ENCODE measurements around the gene PAPPA. TPM values are rescaled to one million over a fixed set of nuclear protein-coding genes. Genes with fewer than 3 reads are reported as not detected.

The PAPPA gene
- total and polyA plus RNA-seq, 2 of the 8 experiments (the other 6 are each of a cell fraction or from before 2014, with no cell fraction given) = 0.18 to 0.63 TPM

DNA sequence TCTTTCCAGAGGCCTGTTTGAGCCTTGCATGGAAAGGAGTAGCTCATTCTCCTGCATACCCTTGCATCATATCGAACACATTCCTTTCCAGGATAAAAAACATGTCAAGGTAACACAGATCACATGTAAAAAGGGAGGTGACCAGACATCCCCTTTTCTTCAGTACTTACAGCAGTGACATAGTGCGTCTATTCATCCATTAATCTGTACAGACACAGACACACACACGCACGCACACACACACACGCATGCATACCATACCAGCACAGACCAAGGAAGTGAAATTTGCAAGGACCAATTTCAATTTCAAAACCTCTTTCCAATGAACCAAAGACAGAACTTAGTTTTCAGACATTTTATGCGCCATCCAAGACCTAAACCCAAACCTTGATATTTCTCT, 256.0 kb downstream of the PAPPA start (continued):
- TF ChIP-seq, protein P1, sequence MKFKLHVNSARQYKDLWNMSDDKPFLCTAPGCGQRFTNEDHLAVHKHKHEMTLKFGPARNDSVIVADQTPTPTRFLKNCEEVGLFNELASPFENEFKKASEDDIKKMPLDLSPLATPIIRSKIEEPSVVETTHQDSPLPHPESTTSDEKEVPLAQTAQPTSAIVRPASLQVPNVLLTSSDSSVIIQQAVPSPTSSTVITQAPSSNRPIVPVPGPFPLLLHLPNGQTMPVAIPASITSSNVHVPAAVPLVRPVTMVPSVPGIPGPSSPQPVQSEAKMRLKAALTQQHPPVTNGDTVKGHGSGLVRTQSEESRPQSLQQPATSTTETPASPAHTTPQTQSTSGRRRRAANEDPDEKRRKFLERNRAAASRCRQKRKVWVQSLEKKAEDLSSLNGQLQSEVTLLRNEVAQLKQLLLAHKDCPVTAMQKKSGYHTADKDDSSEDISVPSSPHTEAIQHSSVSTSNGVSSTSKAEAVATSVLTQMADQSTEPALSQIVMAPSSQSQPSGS (IDR thresholded peaks at IDR 0.05; ENCODE audit: low read length) = no peak
- TF ChIP-seq KDM1A (IDR thresholded peaks at IDR 0.05; ENCODE audit: borderline replicate concordance, low read length) (no peak), BCL11A (IDR thresholded peaks at IDR 0.05; ENCODE audit: low read depth in 2 of 2, low read length in 2 of 2) (no peak), BRCA1 (IDR thresholded peaks at IDR 0.05; ENCODE audit: low read depth, low read length) (no peak), FOSL1 (IDR thresholded peaks at IDR 0.05; ENCODE audit: insufficient read depth, low read depth, low read length) (no peak)
- TF ChIP-seq, protein P2, sequence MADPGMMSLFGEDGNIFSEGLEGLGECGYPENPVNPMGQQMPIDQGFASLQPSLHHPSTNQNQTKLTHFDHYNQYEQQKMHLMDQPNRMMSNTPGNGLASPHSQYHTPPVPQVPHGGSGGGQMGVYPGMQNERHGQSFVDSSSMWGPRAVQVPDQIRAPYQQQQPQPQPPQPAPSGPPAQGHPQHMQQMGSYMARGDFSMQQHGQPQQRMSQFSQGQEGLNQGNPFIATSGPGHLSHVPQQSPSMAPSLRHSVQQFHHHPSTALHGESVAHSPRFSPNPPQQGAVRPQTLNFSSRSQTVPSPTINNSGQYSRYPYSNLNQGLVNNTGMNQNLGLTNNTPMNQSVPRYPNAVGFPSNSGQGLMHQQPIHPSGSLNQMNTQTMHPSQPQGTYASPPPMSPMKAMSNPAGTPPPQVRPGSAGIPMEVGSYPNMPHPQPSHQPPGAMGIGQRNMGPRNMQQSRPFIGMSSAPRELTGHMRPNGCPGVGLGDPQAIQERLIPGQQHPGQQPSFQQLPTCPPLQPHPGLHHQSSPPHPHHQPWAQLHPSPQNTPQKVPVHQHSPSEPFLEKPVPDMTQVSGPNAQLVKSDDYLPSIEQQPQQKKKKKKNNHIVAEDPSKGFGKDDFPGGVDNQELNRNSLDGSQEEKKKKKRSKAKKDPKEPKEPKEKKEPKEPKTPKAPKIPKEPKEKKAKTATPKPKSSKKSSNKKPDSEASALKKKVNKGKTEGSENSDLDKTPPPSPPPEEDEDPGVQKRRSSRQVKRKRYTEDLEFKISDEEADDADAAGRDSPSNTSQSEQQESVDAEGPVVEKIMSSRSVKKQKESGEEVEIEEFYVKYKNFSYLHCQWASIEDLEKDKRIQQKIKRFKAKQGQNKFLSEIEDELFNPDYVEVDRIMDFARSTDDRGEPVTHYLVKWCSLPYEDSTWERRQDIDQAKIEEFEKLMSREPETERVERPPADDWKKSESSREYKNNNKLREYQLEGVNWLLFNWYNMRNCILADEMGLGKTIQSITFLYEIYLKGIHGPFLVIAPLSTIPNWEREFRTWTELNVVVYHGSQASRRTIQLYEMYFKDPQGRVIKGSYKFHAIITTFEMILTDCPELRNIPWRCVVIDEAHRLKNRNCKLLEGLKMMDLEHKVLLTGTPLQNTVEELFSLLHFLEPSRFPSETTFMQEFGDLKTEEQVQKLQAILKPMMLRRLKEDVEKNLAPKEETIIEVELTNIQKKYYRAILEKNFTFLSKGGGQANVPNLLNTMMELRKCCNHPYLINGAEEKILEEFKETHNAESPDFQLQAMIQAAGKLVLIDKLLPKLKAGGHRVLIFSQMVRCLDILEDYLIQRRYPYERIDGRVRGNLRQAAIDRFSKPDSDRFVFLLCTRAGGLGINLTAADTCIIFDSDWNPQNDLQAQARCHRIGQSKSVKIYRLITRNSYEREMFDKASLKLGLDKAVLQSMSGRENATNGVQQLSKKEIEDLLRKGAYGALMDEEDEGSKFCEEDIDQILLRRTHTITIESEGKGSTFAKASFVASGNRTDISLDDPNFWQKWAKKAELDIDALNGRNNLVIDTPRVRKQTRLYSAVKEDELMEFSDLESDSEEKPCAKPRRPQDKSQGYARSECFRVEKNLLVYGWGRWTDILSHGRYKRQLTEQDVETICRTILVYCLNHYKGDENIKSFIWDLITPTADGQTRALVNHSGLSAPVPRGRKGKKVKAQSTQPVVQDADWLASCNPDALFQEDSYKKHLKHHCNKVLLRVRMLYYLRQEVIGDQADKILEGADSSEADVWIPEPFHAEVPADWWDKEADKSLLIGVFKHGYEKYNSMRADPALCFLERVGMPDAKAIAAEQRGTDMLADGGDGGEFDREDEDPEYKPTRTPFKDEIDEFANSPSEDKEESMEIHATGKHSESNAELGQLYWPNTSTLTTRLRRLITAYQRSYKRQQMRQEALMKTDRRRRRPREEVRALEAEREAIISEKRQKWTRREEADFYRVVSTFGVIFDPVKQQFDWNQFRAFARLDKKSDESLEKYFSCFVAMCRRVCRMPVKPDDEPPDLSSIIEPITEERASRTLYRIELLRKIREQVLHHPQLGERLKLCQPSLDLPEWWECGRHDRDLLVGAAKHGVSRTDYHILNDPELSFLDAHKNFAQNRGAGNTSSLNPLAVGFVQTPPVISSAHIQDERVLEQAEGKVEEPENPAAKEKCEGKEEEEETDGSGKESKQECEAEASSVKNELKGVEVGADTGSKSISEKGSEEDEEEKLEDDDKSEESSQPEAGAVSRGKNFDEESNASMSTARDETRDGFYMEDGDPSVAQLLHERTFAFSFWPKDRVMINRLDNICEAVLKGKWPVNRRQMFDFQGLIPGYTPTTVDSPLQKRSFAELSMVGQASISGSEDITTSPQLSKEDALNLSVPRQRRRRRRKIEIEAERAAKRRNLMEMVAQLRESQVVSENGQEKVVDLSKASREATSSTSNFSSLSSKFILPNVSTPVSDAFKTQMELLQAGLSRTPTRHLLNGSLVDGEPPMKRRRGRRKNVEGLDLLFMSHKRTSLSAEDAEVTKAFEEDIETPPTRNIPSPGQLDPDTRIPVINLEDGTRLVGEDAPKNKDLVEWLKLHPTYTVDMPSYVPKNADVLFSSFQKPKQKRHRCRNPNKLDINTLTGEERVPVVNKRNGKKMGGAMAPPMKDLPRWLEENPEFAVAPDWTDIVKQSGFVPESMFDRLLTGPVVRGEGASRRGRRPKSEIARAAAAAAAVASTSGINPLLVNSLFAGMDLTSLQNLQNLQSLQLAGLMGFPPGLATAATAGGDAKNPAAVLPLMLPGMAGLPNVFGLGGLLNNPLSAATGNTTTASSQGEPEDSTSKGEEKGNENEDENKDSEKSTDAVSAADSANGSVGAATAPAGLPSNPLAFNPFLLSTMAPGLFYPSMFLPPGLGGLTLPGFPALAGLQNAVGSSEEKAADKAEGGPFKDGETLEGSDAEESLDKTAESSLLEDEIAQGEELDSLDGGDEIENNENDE (IDR thresholded peaks at IDR 0.05; ENCODE audit: insufficient replicate concordance, low read length) = no peak

All from H1 (cell line).